ENCODE measurements around the gene TMEM179. TPM values are rescaled to one million over a fixed set of nuclear protein-coding genes. Genes with fewer than 3 reads are reported as not detected.

Gene TMEM179
- total and polyA plus RNA-seq, 2 of the 8 experiments (the other 6 are each of a cell fraction or from before 2014, with no cell fraction given): 2.9 to 4.0 TPM

DNA sequence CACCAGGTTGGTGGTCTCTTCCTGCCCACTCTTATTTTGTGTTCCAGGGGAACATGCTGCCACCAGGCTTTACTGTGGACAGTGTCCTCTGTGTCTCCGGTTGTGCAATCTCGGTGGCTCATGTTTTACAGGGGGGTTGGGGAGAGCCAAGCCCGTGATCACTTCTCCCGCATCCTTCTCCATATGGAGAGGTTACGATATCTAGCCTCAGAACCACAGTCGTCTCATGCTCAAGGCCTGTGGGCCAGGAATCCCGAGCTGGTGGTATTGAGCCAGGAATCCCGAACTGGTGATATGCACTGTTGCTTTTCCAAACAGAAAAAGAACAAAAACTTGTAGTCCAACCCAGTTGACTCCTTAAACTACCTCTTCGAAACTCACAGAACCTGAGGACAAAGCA, 47.8 kb upstream of the TMEM179 start:
- POLR2A ChIA-PET (ENCODE audit: partially characterized antibody): interaction anchor here (1.0 kb wide), 1 partner anchor 25 kb away, joined by 4 read pairs; no protein-coding TSS in a partner anchor
- no peak overlapping the region for H3K18ac ChIP-seq (ENCODE audit: extremely low read depth, low read length)
- H3K9me3 ChIP-seq (ENCODE audit: insufficient read depth in 2 of 2, low read depth in 1 of 2, low read length in 1 of 2): peaks cover 14 to 29% of the 10 kb centered on the region in 2 experiments
- DNase-seq (ENCODE audit: low read depth in 1 of 2, low spot score in 2 of 2) (no peak), FAIRE-seq (no peak)
- H3K23me2 ChIP-seq (ENCODE audit: low read depth, low read length): no peaks in the 10 kb centered on the region
- no peak overlapping the region for H3K4me2 ChIP-seq (ENCODE audit: insufficient read depth in 1 of 2, low read depth in 2 of 2, low read length in 2 of 2)
- no peak overlapping the region for H3K14ac ChIP-seq (ENCODE audit: insufficient read length)
- WGBS, 2 experiments (ENCODE audit: extremely low coverage in 1 of 2, insufficient coverage in 1 of 2, insufficient read length in 1 of 2, insufficient replicate concordance in 2 of 2, low coverage in 1 of 2, low lambda C conversion rate in 2 of 2, missing lambda C conversion rate in 1 of 2): 91% methylated on average over 9 of the region's 9 CpGs; no CpG with 5 or more reads in 1 of the 2 experiments
- no peak overlapping the region for H3K9ac ChIP-seq (replicated peaks in 1 of 4; ENCODE audit: extremely low read depth in 1 of 4, low read depth in 3 of 4, low read length in 3 of 4)
- no peaks in the 10 kb centered on the region for H3K79me1 ChIP-seq (ENCODE audit: low read depth, low read length)
- H3K4ac ChIP-seq (replicated peaks; ENCODE audit: insufficient read length, low read depth, low read length): no peak overlapping the region
- H3K4me3 ChIP-seq (ENCODE audit: extremely low read depth in 1 of 4, insufficient read depth in 2 of 4, low read depth in 3 of 4, low read length in 4 of 4): no peak overlapping the region
- no peak overlapping the region for H2BK120ac ChIP-seq (replicated peaks; ENCODE audit: low read depth, low read length)
- no peaks in the 10 kb centered on the region for H3K36me3 ChIP-seq (ENCODE audit: control insufficient read depth in 2 of 4, insufficient read depth in 4 of 4, low read length in 3 of 4)
- no peaks in the 10 kb centered on the region for H3K79me2 ChIP-seq (ENCODE audit: control insufficient read depth in 1 of 2, insufficient read depth in 2 of 2, low read length in 2 of 2)
- no peak overlapping the region for H3K27ac ChIP-seq (ENCODE audit: low read depth, low read length)
- no peak overlapping the region for H2BK20ac ChIP-seq (ENCODE audit: low read length)
- peaks cover 0 to 6% (median 2%) of the 10 kb centered on the region in 4 experiments; a peak in 2 of 7 replicates for H3K27me3 ChIP-seq (replicated peaks in 1 of 4; ENCODE audit: control insufficient read depth in 3 of 4, extremely low read depth in 1 of 4, insufficient read depth in 3 of 4, low read length in 3 of 4)
- no peak overlapping the region for H2BK5ac ChIP-seq (ENCODE audit: low read depth, low read length)
- no peaks in the 10 kb centered on the region for H4K20me1 ChIP-seq (replicated peaks in 1 of 2; ENCODE audit: control insufficient read depth in 1 of 2, insufficient read depth in 2 of 2, low read length in 2 of 2)
- H4K8ac ChIP-seq (ENCODE audit: extremely low read depth, insufficient read depth, low read length): no peak overlapping the region; the same call in 1 of the 2 replicates
- CTCF ChIA-PET (ENCODE audit: partially characterized antibody): interaction anchor here (0.7 to 2.4 kb wide), 13 partner anchors 8 to 98 kb away, joined by 3 to 17 read pairs (median 4); no protein-coding TSS in a partner anchor
- no peak overlapping the region for H2BK15ac ChIP-seq (ENCODE audit: low read length)
- no peak overlapping the region for H3K56ac ChIP-seq (replicated peaks; ENCODE audit: insufficient read length, low read depth, low read length)
- H2AK5ac ChIP-seq (ENCODE audit: low read depth, low read length): no peak overlapping the region
- no peak overlapping the region for H2BK12ac ChIP-seq (ENCODE audit: low read depth, low read length)
- TF ChIP-seq SIN3A (conservative IDR thresholded peaks at IDR 0.05 in 1 of 2, IDR thresholded peaks at IDR 0.05 in 1 of 2; ENCODE audit: low read depth in 1 of 2, low read length in 2 of 2): no peak
- TF ChIP-seq POLR2AphosphoS5 (IDR thresholded peaks at IDR 0.05; ENCODE audit: low read depth, low read length): no peak
- TF ChIP-seq RFX5 (IDR thresholded peaks at IDR 0.05; ENCODE audit: borderline replicate concordance, low read depth, low read length): no peak
- TF ChIP-seq, protein P1, sequence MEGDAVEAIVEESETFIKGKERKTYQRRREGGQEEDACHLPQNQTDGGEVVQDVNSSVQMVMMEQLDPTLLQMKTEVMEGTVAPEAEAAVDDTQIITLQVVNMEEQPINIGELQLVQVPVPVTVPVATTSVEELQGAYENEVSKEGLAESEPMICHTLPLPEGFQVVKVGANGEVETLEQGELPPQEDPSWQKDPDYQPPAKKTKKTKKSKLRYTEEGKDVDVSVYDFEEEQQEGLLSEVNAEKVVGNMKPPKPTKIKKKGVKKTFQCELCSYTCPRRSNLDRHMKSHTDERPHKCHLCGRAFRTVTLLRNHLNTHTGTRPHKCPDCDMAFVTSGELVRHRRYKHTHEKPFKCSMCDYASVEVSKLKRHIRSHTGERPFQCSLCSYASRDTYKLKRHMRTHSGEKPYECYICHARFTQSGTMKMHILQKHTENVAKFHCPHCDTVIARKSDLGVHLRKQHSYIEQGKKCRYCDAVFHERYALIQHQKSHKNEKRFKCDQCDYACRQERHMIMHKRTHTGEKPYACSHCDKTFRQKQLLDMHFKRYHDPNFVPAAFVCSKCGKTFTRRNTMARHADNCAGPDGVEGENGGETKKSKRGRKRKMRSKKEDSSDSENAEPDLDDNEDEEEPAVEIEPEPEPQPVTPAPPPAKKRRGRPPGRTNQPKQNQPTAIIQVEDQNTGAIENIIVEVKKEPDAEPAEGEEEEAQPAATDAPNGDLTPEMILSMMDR (IDR thresholded peaks at IDR 0.05; ENCODE audit: control extremely low read depth in 1 of 3, insufficient read depth in 1 of 3, low read depth in 1 of 3, low read length in 3 of 3): no peak
- TF ChIP-seq POLR2A (IDR thresholded peaks at IDR 0.05; ENCODE audit: control extremely low read depth in 1 of 2, low read depth in 2 of 2, low read length in 2 of 2): no peak
- no peak overlapping the region for H3K23ac ChIP-seq (ENCODE audit: insufficient read length)
- H4K5ac ChIP-seq (ENCODE audit: insufficient read length, low read depth, low read length): no peak overlapping the region
- no peak overlapping the region for H2AFZ ChIP-seq (ENCODE audit: low read length)
- H3K4me1 ChIP-seq (replicated peaks in 1 of 4; ENCODE audit: control insufficient read depth in 3 of 4, insufficient read depth in 4 of 4, low read length in 3 of 4): no peaks in the 10 kb centered on the region; a peak in 1 of 7 replicates
- peak overlapping the region; percentile 19 for H4K91ac ChIP-seq (replicated peaks; ENCODE audit: insufficient read length, low read length)

All from H1 (cell line).